Mesenchymal stem cell (in vitro differentiated cells and primary cell): ENCODE results near the gene DSCAM.
"Not testable (repeated sequence)": the region's sequence is repeated elsewhere in the genome, so short reads cannot be mapped to it uniquely, and the experiment has no call there.

Experiments
- DNase-seq: peaks from one replicate; pipeline ENCODE4 v3.0.0-alpha.2; 2013
- H2AFZ ChIP-seq: one replicate; pipeline ENCODE4 v1.6.1; 2013; ENCODE audit warnings: low read depth, mild to moderate bottlenecking, control low read depth, inconsistent platforms, low read length, moderate library complexity
- H2AK5ac ChIP-seq: 2 replicates; pipeline ENCODE4 v1.6.1; 2013; ENCODE audit warnings: low read length, moderate library complexity, mild to moderate bottlenecking, inconsistent platforms; ENCODE audit not compliant: severe bottlenecking
- H2BK120ac ChIP-seq: one replicate; pipeline ENCODE4 v1.6.1; 2013; ENCODE audit warnings: low read depth, mild to moderate bottlenecking, inconsistent platforms, low read length, moderate library complexity
- H2BK12ac ChIP-seq, 2 experiments: one replicate each; pipeline ENCODE4 v1.6.1; 2013; ENCODE audit warnings: inconsistent platforms in 2 of 2, low read length in 2 of 2, mild to moderate bottlenecking in 2 of 2, moderate library complexity in 2 of 2, control low read depth in 1 of 2
- H2BK15ac ChIP-seq: one replicate; pipeline ENCODE4 v1.6.1; 2013; ENCODE audit warnings: mild to moderate bottlenecking, low read depth, inconsistent platforms; ENCODE audit not compliant: poor library complexity, severe bottlenecking
- H2BK5ac ChIP-seq: 2 replicates; pipeline ENCODE4 v1.6.1; 2013; ENCODE audit warnings: low read depth, mild to moderate bottlenecking, low read length, control low read depth, inconsistent platforms; ENCODE audit not compliant: poor library complexity, severe bottlenecking
- H3K14ac ChIP-seq, 2 experiments: one replicate each; pipeline ENCODE4 v1.6.1; 2013; ENCODE audit warnings: inconsistent platforms in 2 of 2, low read length in 2 of 2, control low read depth in 1 of 2, mild to moderate bottlenecking in 1 of 2, moderate library complexity in 1 of 2
- H3K18ac ChIP-seq, 2 experiments: one replicate each; pipeline ENCODE4 v1.6.1; 2013; ENCODE audit warnings: inconsistent platforms in 2 of 2, low read length in 2 of 2, control low read depth in 1 of 2, low read depth in 1 of 2, mild to moderate bottlenecking in 1 of 2
- H3K23ac ChIP-seq, 2 experiments: one replicate each; pipeline ENCODE4 v1.6.1; 2013; ENCODE audit warnings: inconsistent platforms in 2 of 2, low read length in 2 of 2, mild to moderate bottlenecking in 2 of 2, moderate library complexity in 2 of 2, control low read depth in 1 of 2
- H3K27ac ChIP-seq: 2 replicates; pipeline ENCODE4 v1.5.1; 2013; ENCODE audit warnings: mild to moderate bottlenecking, moderate library complexity, low read length, control low read depth, inconsistent platforms; ENCODE audit not compliant: poor library complexity, severe bottlenecking
- H3K27me3 ChIP-seq, 2 experiments: 2 replicates each; pipeline versions ENCODE4 v1.6.1 to v1.7.0; 2013; ENCODE audit warnings: low read length in 2 of 2, mild to moderate bottlenecking in 2 of 2, moderate library complexity in 2 of 2, control low read depth in 1 of 2, inconsistent platforms in 1 of 2; ENCODE audit not compliant: control insufficient read depth in 1 of 2, insufficient read depth in 1 of 2
- H3K36me3 ChIP-seq, 2 experiments: 2 replicates each; pipeline versions ENCODE4 v1.6.1 to v1.7.0; 2013; ENCODE audit warnings: low read length in 2 of 2, control low read depth in 1 of 2, inconsistent platforms in 1 of 2, low read depth in 1 of 2, mild to moderate bottlenecking in 1 of 2; ENCODE audit not compliant: insufficient read depth in 2 of 2, control insufficient read depth in 1 of 2
- H3K4ac ChIP-seq, 2 experiments: one replicate each; pipeline ENCODE4 v1.6.1; 2013; ENCODE audit warnings: inconsistent platforms in 2 of 2, low read length in 2 of 2, mild to moderate bottlenecking in 2 of 2, moderate library complexity in 2 of 2, control low read depth in 1 of 2, low read depth in 1 of 2
- H3K4me1 ChIP-seq: 2 replicates; pipeline ENCODE4 v1.6.1; 2013; ENCODE audit warnings: low read depth, low read length, control low read depth; ENCODE audit not compliant: control insufficient read depth, insufficient read depth
- H3K4me2 ChIP-seq: 2 replicates; pipeline ENCODE4 v1.6.1; 2013; ENCODE audit warnings: low read length, mild to moderate bottlenecking, inconsistent platforms; ENCODE audit not compliant: poor library complexity, severe bottlenecking
- H3K4me3 ChIP-seq, 2 experiments: 2 replicates each; pipeline versions ENCODE4 v1.5.1 to v1.7.0; 2013; ENCODE audit warnings: low read length in 2 of 2, mild to moderate bottlenecking in 2 of 2, control low read depth in 1 of 2, low read depth in 1 of 2; ENCODE audit not compliant: insufficient read depth in 1 of 2
- H3K79me1 ChIP-seq: replicated peaks from 2 replicates; pipeline ENCODE4 v1.6.1; 2013; ENCODE audit warnings: mild to moderate bottlenecking, control low read depth, low read length, inconsistent platforms; ENCODE audit not compliant: poor library complexity, severe bottlenecking
- H3K9ac ChIP-seq: 2 replicates; pipeline ENCODE4 v1.7.0; 2013; ENCODE audit warnings: mild to moderate bottlenecking, low read length, moderate library complexity
- H3K9me3 ChIP-seq: 2 replicates; pipeline ENCODE4 v1.7.0; 2013; ENCODE audit warnings: mild to moderate bottlenecking, low read length; ENCODE audit not compliant: control insufficient read depth
- H4K8ac ChIP-seq: one replicate; pipeline ENCODE4 v1.6.1; 2013; ENCODE audit warnings: inconsistent platforms, mild to moderate bottlenecking, low read length, moderate library complexity
- H4K91ac ChIP-seq: one replicate; pipeline ENCODE4 v1.6.1; 2013; ENCODE audit warnings: mild to moderate bottlenecking, low read length, inconsistent platforms
- WGBS: methylation state at CpG from one replicate; pipeline ENCODE4 v1.1.7; 2013; ENCODE audit warnings: mixed read lengths; 5-methylcytosine and 5-hydroxymethylcytosine counted together

DSCAM gene

GRCh38 chr21:40271164-40271563 lies 575.8 kb downstream of the DSCAM start:
- Histone ChIP-seq H2AK5ac (no peak overlapping the region), H3K27me3 (no peaks in the 10 kb centered on the region), H3K4me2 (no peak overlapping the region), H2BK5ac (no peak overlapping the region), H2BK120ac (no peak overlapping the region), H2AFZ (no peak overlapping the region), H3K27ac (no peak overlapping the region), H3K9me3 (peaks cover 4% of the 10 kb centered on the region), H3K79me1 (no peaks in the 10 kb centered on the region), H3K23ac (no peak overlapping the region), H4K8ac (no peak overlapping the region), H2BK12ac (no peak overlapping the region), H3K4ac (no peak overlapping the region), H2BK15ac (no peak overlapping the region), H3K36me3 (no peaks in the 10 kb centered on the region), H3K4me3 (no peak overlapping the region), H3K4me1 (no peaks in the 10 kb centered on the region), H3K9ac (no peak overlapping the region), H3K18ac (no peak overlapping the region), H3K14ac (no peak overlapping the region), H4K91ac (no peak overlapping the region)
- DNase-seq: no peak
- WGBS: 79% methylated on average over 9 of the region's 9 CpGs

GRCh38 chr21:40270047-40270446 lies 576.9 kb downstream of the DSCAM start:
- no peak overlapping the region for H4K91ac ChIP-seq
- peaks cover 4% of the 10 kb centered on the region for H3K9me3 ChIP-seq
- no peaks in the 10 kb centered on the region for H3K4me1 ChIP-seq
- H3K27me3 ChIP-seq: no peaks in the 10 kb centered on the region
- no peaks in the 10 kb centered on the region for H3K36me3 ChIP-seq
- no peak overlapping the region for H3K4me3 ChIP-seq
- no peak overlapping the region for H3K23ac ChIP-seq
- H2AK5ac ChIP-seq: no peak overlapping the region
- no peak overlapping the region for H3K14ac ChIP-seq
- H2BK12ac ChIP-seq: no peak overlapping the region
- no peak overlapping the region for H3K4me2 ChIP-seq
- no peak overlapping the region for H3K27ac ChIP-seq
- no peak overlapping the region for H2BK15ac ChIP-seq
- no peak overlapping the region for H2AFZ ChIP-seq
- H4K8ac ChIP-seq: no peak overlapping the region
- no peak overlapping the region for H3K4ac ChIP-seq
- DNase-seq: no peak
- H3K18ac ChIP-seq: no peak overlapping the region
- no peak overlapping the region for H2BK5ac ChIP-seq
- 77% methylated on average over 4 of the region's 4 CpGs for WGBS
- H3K79me1 ChIP-seq: no peaks in the 10 kb centered on the region
- no peak overlapping the region for H3K9ac ChIP-seq
- no peak overlapping the region for H2BK120ac ChIP-seq

- no peak for DNase-seq
- H3K27me3 ChIP-seq: no peaks in the 10 kb centered on the region
- H2BK15ac ChIP-seq: no peak overlapping the region
- H4K91ac ChIP-seq: no peak overlapping the region
- no peak overlapping the region for H3K4me2 ChIP-seq
- H3K14ac ChIP-seq: no peak overlapping the region
- no peaks in the 10 kb centered on the region for H3K4me1 ChIP-seq
- no peak overlapping the region for H2AK5ac ChIP-seq
- H3K4me3 ChIP-seq: no peak overlapping the region
- peaks cover 3% of the 10 kb centered on the region for H3K9me3 ChIP-seq
- H3K4ac ChIP-seq: no peak overlapping the region
- H3K23ac ChIP-seq: no peak overlapping the region
- H4K8ac ChIP-seq: no peak overlapping the region
- H3K18ac ChIP-seq: no peak overlapping the region
- WGBS: 77% methylated on average over 8 of the region's 8 CpGs
- H3K9ac ChIP-seq: no peak overlapping the region
- H2BK5ac ChIP-seq: no peak overlapping the region
- H2AFZ ChIP-seq: no peak overlapping the region
- no peak overlapping the region for H3K27ac ChIP-seq
- no peaks in the 10 kb centered on the region for H3K79me1 ChIP-seq
- H2BK120ac ChIP-seq: no peak overlapping the region
- H3K36me3 ChIP-seq: no peaks in the 10 kb centered on the region
- no peak overlapping the region for H2BK12ac ChIP-seq
Observed at GRCh38 chr21:40269239-40269638, 577.7 kb downstream of the DSCAM start.

- not testable (repeated sequence) for H3K14ac ChIP-seq, H2BK5ac ChIP-seq, H3K4me2 ChIP-seq, H3K9ac ChIP-seq, H2BK120ac ChIP-seq, H3K36me3 ChIP-seq, H3K27me3 ChIP-seq, H3K18ac ChIP-seq, H3K9me3 ChIP-seq, H2BK12ac ChIP-seq, H3K23ac ChIP-seq, H3K4me1 ChIP-seq, H3K4me3 ChIP-seq, H4K91ac ChIP-seq, H2AK5ac ChIP-seq, H2AFZ ChIP-seq, H4K8ac ChIP-seq, H3K27ac ChIP-seq, H3K79me1 ChIP-seq, DNase-seq, H3K4ac ChIP-seq, H2BK15ac ChIP-seq
- WGBS: 62% methylated on average over 3 of the region's 3 CpGs
Observed at GRCh38 chr21:40258456-40258855, 588.5 kb downstream of the DSCAM start.
